ENCODE data around the gene RNASEH2A. TPM values are rescaled to one million over a fixed set of nuclear protein-coding genes. Genes with fewer than 3 reads are reported as not detected.
A peak's percentile ranks its signal among the peaks of the same experiment; 100 is the strongest.
"Not testable (repeated sequence)": the region's sequence is repeated elsewhere in the genome, so short reads cannot be mapped to it uniquely, and the experiment has no call there.

Gene RNASEH2A
- polyA plus RNA-seq, 1 experiment, result 11.7 TPM

DNA sequence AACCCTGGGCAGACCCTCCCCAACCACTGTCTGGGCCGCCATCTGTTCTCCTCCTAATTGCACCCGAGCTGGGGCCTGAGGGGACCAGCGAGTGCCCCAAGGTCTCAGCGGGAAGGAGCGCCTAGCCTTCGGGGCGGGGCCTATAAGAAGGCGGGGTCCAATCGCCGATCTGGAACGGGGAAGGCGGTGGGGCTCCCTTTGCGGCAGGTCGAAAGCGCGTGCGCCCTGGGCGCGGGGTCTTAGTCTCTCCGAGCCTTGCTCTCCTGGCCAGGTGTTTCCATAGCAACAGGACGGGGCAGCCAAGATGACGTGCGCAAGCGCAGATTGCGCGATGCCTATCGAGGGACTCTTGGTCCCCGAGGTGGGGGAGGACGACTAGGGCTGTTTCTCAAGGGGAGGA lies 34.7 kb downstream of the RNASEH2A start:
- DNase-seq (ENCODE audit: low read depth, low spot score), result no peak
- TF ChIP-seq, protein P1, sequence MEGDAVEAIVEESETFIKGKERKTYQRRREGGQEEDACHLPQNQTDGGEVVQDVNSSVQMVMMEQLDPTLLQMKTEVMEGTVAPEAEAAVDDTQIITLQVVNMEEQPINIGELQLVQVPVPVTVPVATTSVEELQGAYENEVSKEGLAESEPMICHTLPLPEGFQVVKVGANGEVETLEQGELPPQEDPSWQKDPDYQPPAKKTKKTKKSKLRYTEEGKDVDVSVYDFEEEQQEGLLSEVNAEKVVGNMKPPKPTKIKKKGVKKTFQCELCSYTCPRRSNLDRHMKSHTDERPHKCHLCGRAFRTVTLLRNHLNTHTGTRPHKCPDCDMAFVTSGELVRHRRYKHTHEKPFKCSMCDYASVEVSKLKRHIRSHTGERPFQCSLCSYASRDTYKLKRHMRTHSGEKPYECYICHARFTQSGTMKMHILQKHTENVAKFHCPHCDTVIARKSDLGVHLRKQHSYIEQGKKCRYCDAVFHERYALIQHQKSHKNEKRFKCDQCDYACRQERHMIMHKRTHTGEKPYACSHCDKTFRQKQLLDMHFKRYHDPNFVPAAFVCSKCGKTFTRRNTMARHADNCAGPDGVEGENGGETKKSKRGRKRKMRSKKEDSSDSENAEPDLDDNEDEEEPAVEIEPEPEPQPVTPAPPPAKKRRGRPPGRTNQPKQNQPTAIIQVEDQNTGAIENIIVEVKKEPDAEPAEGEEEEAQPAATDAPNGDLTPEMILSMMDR (IDR thresholded peaks at IDR 0.05; ENCODE audit: low read depth, low read length), result no peak
- H3K9me3 ChIP-seq (ENCODE audit: control insufficient read depth, insufficient read depth, low read length), result peaks cover 5% of the 10 kb centered on the region; the same call in 1 of the 2 replicates
- H3K4me3 ChIP-seq (ENCODE audit: low read depth, low read length), result peak overlapping the region; percentile 43
- peaks cover 60% of the 10 kb centered on the region for H3K27me3 ChIP-seq (ENCODE audit: control insufficient read depth, insufficient read depth, low read length)
- POLR2A ChIA-PET, result no interaction called here
- H3K27ac ChIP-seq (ENCODE audit: low read depth, low read length), result no peak overlapping the region
- CTCF ChIA-PET, result no interaction called here

- TF ChIP-seq, protein P1 (IDR thresholded peaks at IDR 0.05; ENCODE audit: low read depth, low read length), result no peak
- ChIA-PET POLR2A (no interaction called here), CTCF (no interaction called here)
Measured at GRCh38 chr19:12842511-12842910, 36.1 kb downstream of the RNASEH2A start.

DNA sequence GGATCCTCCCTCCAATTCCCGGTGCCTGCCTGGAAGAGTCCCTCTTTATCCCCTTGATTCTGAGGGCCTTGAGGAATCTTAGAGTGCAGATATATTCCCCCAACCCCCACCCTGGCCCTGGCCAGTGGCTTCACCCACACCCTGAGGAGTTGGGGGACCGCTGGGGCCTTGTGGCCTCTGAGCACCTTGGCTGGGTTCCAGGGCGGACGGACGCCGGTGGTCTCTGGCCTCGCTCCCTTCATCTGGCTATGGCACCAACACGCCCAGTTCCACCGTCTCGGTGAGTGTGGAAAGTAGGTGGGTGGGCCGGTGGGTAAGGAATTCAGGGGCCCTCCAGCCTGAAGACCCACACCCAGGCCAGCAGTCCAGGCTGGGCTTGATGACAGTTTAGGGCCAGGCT lies 36.9 kb downstream of the RNASEH2A start:
- no peak overlapping the region for H3K4me3 ChIP-seq (ENCODE audit: low read depth, low read length)
- peaks cover 44% of the 10 kb centered on the region for H3K27me3 ChIP-seq (ENCODE audit: control insufficient read depth, insufficient read depth, low read length)
- DNase-seq (ENCODE audit: low read depth, low spot score), result no peak
- CTCF ChIA-PET, result no interaction called here
- peaks cover 5% of the 10 kb centered on the region; the same call in 1 of the 2 replicates for H3K9me3 ChIP-seq (ENCODE audit: control insufficient read depth, insufficient read depth, low read length)
- TF ChIP-seq, protein P1 (IDR thresholded peaks at IDR 0.05; ENCODE audit: low read depth, low read length), result no peak
- POLR2A ChIA-PET, result no interaction called here
- H3K27ac ChIP-seq (ENCODE audit: low read depth, low read length), result no peak overlapping the region

More at GRCh38 chr19:12842511-12842910, 36.1 kb downstream of the RNASEH2A start:
- DNase-seq (ENCODE audit: low read depth, low spot score), result no peak
- Histone ChIP-seq H3K4me3 (ENCODE audit: low read depth, low read length) (no peak overlapping the region), H3K27me3 (ENCODE audit: control insufficient read depth, insufficient read depth, low read length) (peaks cover 50% of the 10 kb centered on the region), H3K27ac (ENCODE audit: low read depth, low read length) (no peak overlapping the region), H3K9me3 (ENCODE audit: control insufficient read depth, insufficient read depth, low read length) (peaks cover 5% of the 10 kb centered on the region; the same call in 1 of the 2 replicates)

- Histone ChIP-seq H3K27ac (ENCODE audit: low read depth, low read length) (no peak overlapping the region), H3K9me3 (ENCODE audit: control insufficient read depth, insufficient read depth, low read length) (peaks cover 5% of the 10 kb centered on the region; the same call in 1 of the 2 replicates), H3K4me3 (ENCODE audit: low read depth, low read length) (no peak overlapping the region), H3K27me3 (ENCODE audit: control insufficient read depth, insufficient read depth, low read length) (peaks cover 35% of the 10 kb centered on the region)
- DNase-seq (ENCODE audit: low read depth, low spot score), result no peak
- CTCF ChIA-PET, result interaction anchor here (9.9 kb wide), 1 partner anchor 81 kb away, joined by 247 read pairs; no protein-coding TSS in a partner anchor
- TF ChIP-seq, protein P1 (IDR thresholded peaks at IDR 0.05; ENCODE audit: low read depth, low read length), result no peak
- POLR2A ChIA-PET, result no interaction called here
Measured at GRCh38 chr19:12843999-12844732, 37.8 kb downstream of the RNASEH2A start.

GRCh38 chr19:12846613-12847012 lies 40.2 kb downstream of the RNASEH2A start:
- not testable (repeated sequence) for H3K4me3 ChIP-seq (ENCODE audit: low read depth, low read length); DNase-seq (ENCODE audit: low read depth, low spot score); H3K27ac ChIP-seq (ENCODE audit: low read depth, low read length); H3K9me3 ChIP-seq (ENCODE audit: control insufficient read depth, insufficient read depth, low read length)
- ChIA-PET POLR2A (interaction anchor here (1.1 to 1.5 kb wide), 2 partner anchors 55 to 124 kb away, joined by 3 read pairs; partner anchors contain the start of gene JUNB), CTCF (interaction anchor here (0.6 to 9.9 kb wide), 23 partner anchors 9 to 171 kb away, joined by 3 to 247 read pairs (median 5); partner anchors contain the start of genes CALR, RNASEH2A, RTBDN and TNPO2)
- peaks cover 16% of the 10 kb centered on the region for H3K27me3 ChIP-seq (ENCODE audit: control insufficient read depth, insufficient read depth, low read length)

Measured in AG04450 (cell line).